Activated naive CD4-positive, alpha-beta T cell treated with anti-CD3 and anti-CD28 coated beads, Interleukin-2, amount 50 U/mL, for 16 hours (primary cell): ENCODE results near the gene SH2D7.

Experiments
- DNase-seq: peaks from one replicate; pipeline ENCODE4 v3.0.0-alpha.2; 2020

SH2D7 gene

GRCh38 chr15:78061963-78062427 is 30.4 kb upstream of the SH2D7 start:
- DNase-seq, result peak; percentile 49

- DNase-seq, result no peak
These were observed 29.1 kb upstream of the SH2D7 start for GRCh38 chr15:78063217-78063616.

- DNase-seq, result no peak
These were observed 28.4 kb upstream of the SH2D7 start for GRCh38 chr15:78063970-78064385.

GRCh38 chr15:78064544-78064943 is 27.8 kb upstream of the SH2D7 start:
- no peak for DNase-seq

GRCh38 chr15:78065284-78065872 is 27.0 kb upstream of the SH2D7 start:
- DNase-seq, result no peak

GRCh38 chr15:78065973-78066946 is 26.1 kb upstream of the SH2D7 start:
- DNase-seq, result no peak

- no peak for DNase-seq
These were observed 24.8 kb upstream of the SH2D7 start for GRCh38 chr15:78067328-78068228.

- DNase-seq, result no peak
These were observed 23.3 kb upstream of the SH2D7 start for GRCh38 chr15:78069052-78069414.

GRCh38 chr15:78069462-78070029 is 22.8 kb upstream of the SH2D7 start:
- DNase-seq, result no peak

GRCh38 chr15:78070049-78070700 is 22.2 kb upstream of the SH2D7 start:
- peak; percentile 23 for DNase-seq

GRCh38 chr15:78071383-78071782 is 21.0 kb upstream of the SH2D7 start:
- DNase-seq, result no peak

GRCh38 chr15:78072080-78072892 is 20.1 kb upstream of the SH2D7 start:
- DNase-seq, result no peak

- no peak for DNase-seq
These were observed 19.1 kb upstream of the SH2D7 start for GRCh38 chr15:78073046-78073787.

- no peak for DNase-seq
These were observed 16.7 kb upstream of the SH2D7 start for GRCh38 chr15:78075490-78076230.

- DNase-seq, result peak; percentile 16
These were observed 15.9 kb upstream of the SH2D7 start for GRCh38 chr15:78076231-78077052.

GRCh38 chr15:78077053-78077870 is 15.1 kb upstream of the SH2D7 start, which contains the start of gene TBC1D2B:
TBC1D2B (minus strand) TSS chr15:78077711; CDS start chr15:78077652, 59 bp downstream.
- DNase-seq, result peak; percentile 80

GRCh38 chr15:78077871-78078210 is 14.5 kb upstream of the SH2D7 start:
- DNase-seq, result no peak
